IMR-90 (cell line): ENCODE results near the gene ADRA2C. TPM values are rescaled to one million over a fixed set of nuclear protein-coding genes. Genes with fewer than 3 reads are reported as not detected.
"Not testable (repeated sequence)": the region's sequence is repeated elsewhere in the genome, so short reads cannot be mapped to it uniquely, and the experiment has no call there.

Source experiments
- ATAC-seq: fragments of 200-7000 bp; cut with Tn5 transposase; 2 replicates; pipeline ENCODE4 v1.9.1; 2020; ENCODE audit warnings: low read depth, mild to moderate bottlenecking, moderate library complexity
- BruUV-seq: library from RNA; stranded (reverse); fragments of 400-500 nt; replicated peaks from 2 replicates; lab custom pipeline; 2021; lab: Mats Ljungman, UMichigan
- CTCF ChIA-PET: fragments of 300-600 bp; formaldehyde crosslinking; extraction: SDS; loops from one replicate; lab custom pipeline; 2021; ENCODE audit warnings: antibody characterized with exemption; lab: Yijun Ruan, JAX
- POLR2A ChIA-PET: fragments of 300-600 bp; sonication (Branson Sonifier 250); formaldehyde crosslinking; loops from one replicate; lab custom pipeline; 2022; ENCODE audit warnings: antibody characterized with exemption; ENCODE audit not compliant: unreplicated experiment; lab: Charles Lee
- DNase-seq: peaks from one replicate; pipeline ENCODE4 v3.0.0; 2013
- H2AFZ ChIP-seq: replicated peaks from 2 replicates; pipeline ENCODE3; 2013; ENCODE audit warnings: low read length, mild to moderate bottlenecking; ENCODE audit not compliant: poor library complexity
- H2AK5ac ChIP-seq: 2 replicates; pipeline ENCODE4 v1.6.1; 2013; ENCODE audit warnings: low read depth, low read length, inconsistent platforms
- H2AK9ac ChIP-seq: replicated peaks from 2 replicates; pipeline ENCODE3; 2013; ENCODE audit warnings: mild to moderate bottlenecking, low read depth, low read length, moderate library complexity; ENCODE audit not compliant: poor library complexity
- H2BK120ac ChIP-seq: 2 replicates; pipeline ENCODE4 v1.6.1; 2013; ENCODE audit warnings: low read depth, low read length, inconsistent platforms
- H2BK15ac ChIP-seq: 3 replicates; pipeline ENCODE4 v1.6.1; 2013; ENCODE audit warnings: low read depth, low read length, inconsistent platforms
- H2BK20ac ChIP-seq: 2 replicates; pipeline ENCODE4 v1.6.1; 2013; ENCODE audit warnings: low read depth, mild to moderate bottlenecking, inconsistent platforms, low read length, moderate library complexity
- H2BK5ac ChIP-seq: 2 replicates; pipeline ENCODE4 v1.6.1; 2013; ENCODE audit warnings: mild to moderate bottlenecking, low read depth, low read length, inconsistent platforms; ENCODE audit not compliant: poor library complexity, severe bottlenecking
- H3K14ac ChIP-seq: replicated peaks from 2 replicates; pipeline ENCODE4 v1.6.1; 2013; ENCODE audit warnings: low read depth, low read length, inconsistent platforms
- H3K18ac ChIP-seq: 2 replicates; pipeline ENCODE4 v1.6.1; 2013; ENCODE audit warnings: low read depth, low read length, control low read depth
- H3K23ac ChIP-seq: 2 replicates; pipeline ENCODE4 v1.6.1; 2013; ENCODE audit warnings: low read depth, low read length, inconsistent platforms
- H3K27ac ChIP-seq: 2 replicates; pipeline ENCODE4 v1.5.1; 2013; ENCODE audit warnings: mild to moderate bottlenecking, control low read depth, low read length; ENCODE audit not compliant: insufficient read depth
- H3K27me3 ChIP-seq: 2 replicates; pipeline ENCODE4 v1.6.1; 2013; ENCODE audit warnings: low read length; ENCODE audit not compliant: control insufficient read depth, insufficient read depth
- H3K36me3 ChIP-seq: 2 replicates; pipeline ENCODE4 v1.6.1; 2013; ENCODE audit warnings: low read length, mixed read lengths; ENCODE audit not compliant: control insufficient read depth, insufficient read depth
- H3K4ac ChIP-seq: 2 replicates; pipeline ENCODE4 v1.6.1; 2013; ENCODE audit warnings: low read depth, low read length, inconsistent platforms
- H3K4me1 ChIP-seq: 2 replicates; pipeline ENCODE4 v1.6.1; 2013; ENCODE audit warnings: low read length, mixed read lengths; ENCODE audit not compliant: control insufficient read depth, insufficient read depth
- H3K4me2 ChIP-seq: 2 replicates; pipeline ENCODE4 v1.6.1; 2013; ENCODE audit warnings: low read depth, mild to moderate bottlenecking, control low read depth, low read length, moderate library complexity
- H3K4me3 ChIP-seq: 2 replicates; pipeline ENCODE4 v1.5.1; 2013; ENCODE audit warnings: low read depth, mild to moderate bottlenecking, control low read depth, low read length, moderate library complexity; ENCODE audit not compliant: insufficient read depth
- H3K56ac ChIP-seq: 2 replicates; pipeline ENCODE4 v1.6.1; 2013; ENCODE audit warnings: low read length, inconsistent platforms; ENCODE audit not compliant: insufficient read depth; ENCODE audit errors: extremely low read depth
- H3K79me1 ChIP-seq, 2 experiments: 2 replicates each; pipeline ENCODE4 v1.6.1; 2013; ENCODE audit warnings: low read length in 2 of 2, inconsistent platforms in 1 of 2, low read depth in 1 of 2
- H3K9ac ChIP-seq: 2 replicates; pipeline ENCODE4 v1.6.1; 2013; ENCODE audit warnings: low read depth, low read length, control low read depth
- H3K9me1 ChIP-seq: 2 replicates; pipeline ENCODE4 v1.6.1; 2013; ENCODE audit warnings: low read length, inconsistent platforms; ENCODE audit not compliant: insufficient read depth
- H3K9me3 ChIP-seq: 2 replicates; pipeline ENCODE4 v1.6.1; 2013; ENCODE audit warnings: low read length; ENCODE audit not compliant: control insufficient read depth, insufficient read depth
- H4K20me1 ChIP-seq: 2 replicates; pipeline ENCODE4 v1.6.1; 2013; ENCODE audit warnings: low read length, inconsistent platforms; ENCODE audit not compliant: insufficient read depth
- H4K5ac ChIP-seq: 2 replicates; pipeline ENCODE4 v1.6.1; 2013; ENCODE audit warnings: mild to moderate bottlenecking, low read depth, low read length, control low read depth
- H4K8ac ChIP-seq, 2 experiments: 2 replicates each; pipeline ENCODE4 v1.6.1; 2013; ENCODE audit warnings: low read depth in 2 of 2, low read length in 2 of 2, control low read depth in 1 of 2, inconsistent platforms in 1 of 2
- H4K91ac ChIP-seq: 2 replicates; pipeline ENCODE4 v1.6.1; 2013; ENCODE audit warnings: low read depth, low read length, inconsistent platforms; ENCODE audit not compliant: insufficient read depth
- dilution Hi-C: fragments of 300-500 bp; cut with HindIII; formaldehyde crosslinking; loops from one replicate; pipeline ENCODE4 v1.14.3; 2018; ENCODE audit warnings: low sequenced_read_pairs; ENCODE audit not compliant: unreplicated experiment
- in situ Hi-C: fragments of 300-500 bp; cut with MboI; formaldehyde crosslinking; loops from 3 replicates; pipeline ENCODE4 v1.14.3; 2019; ENCODE audit warnings: low sequenced_read_pairs, inconsistent platforms, mixed read lengths
- intact Hi-C: fragments of 100-400 bp; cut with micrococcal nuclease; formaldehyde crosslinking; loops from 2 replicates; pipeline ENCODE4 v1.10.0; 2022
- polyA plus RNA-seq, 3 experiments: library from polyadenylated mRNA; depleted of rRNA; stranded (reverse); fragments of >200 nt; gene quantifications; 2 replicates each; pipeline ENCODE4 v1.2.3, GENCODE V29; 2012; ENCODE audit warnings: low replicate concordance in 1 of 3
- total RNA-seq: library from RNA; depleted of rRNA; stranded (reverse); fragments of >200 nt; gene quantifications from 2 replicates; pipeline ENCODE4 v1.2.3, GENCODE V29; 2012

Gene ADRA2C
- total and polyA plus RNA-seq, 2 of the 4 experiments (the other 2 are of a cell fraction): under 0.01 to 0.14 TPM

DNA sequence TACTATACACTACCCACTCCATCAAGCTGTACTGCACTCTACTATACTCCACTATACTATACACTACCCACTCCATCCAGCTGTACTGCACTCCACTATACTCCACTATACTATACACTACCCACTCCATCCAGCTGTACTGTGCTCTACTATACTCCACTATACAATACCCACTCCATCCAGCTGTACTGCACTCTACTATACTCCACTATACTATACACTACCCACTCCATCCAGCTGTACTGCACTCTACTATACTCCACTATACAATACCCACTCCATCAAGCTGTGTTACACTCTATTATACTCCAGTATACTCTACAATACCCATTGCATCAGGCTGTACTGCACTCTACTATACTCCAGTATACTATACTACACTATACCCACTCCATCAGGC, 48.7 kb downstream of the ADRA2C start:
- H3K14ac ChIP-seq, H3K56ac ChIP-seq, POLR2A ChIA-PET, ATAC-seq, H3K23ac ChIP-seq, H3K27ac ChIP-seq, H3K79me1 ChIP-seq, H3K18ac ChIP-seq, in situ Hi-C loops, H2AFZ ChIP-seq, dilution Hi-C loops, H2BK15ac ChIP-seq, intact Hi-C loops, H3K9me1 ChIP-seq, H3K9ac ChIP-seq, H3K4ac ChIP-seq, H2BK120ac ChIP-seq, H2BK20ac ChIP-seq, H3K27me3 ChIP-seq, H4K91ac ChIP-seq, H2AK9ac ChIP-seq, H4K20me1 ChIP-seq, H3K4me3 ChIP-seq, BruUV-seq, H2AK5ac ChIP-seq, H4K8ac ChIP-seq, H3K4me1 ChIP-seq, H3K4me2 ChIP-seq, CTCF ChIA-PET, H3K36me3 ChIP-seq, H3K9me3 ChIP-seq, H4K5ac ChIP-seq, DNase-seq, H2BK5ac ChIP-seq: not testable (repeated sequence)
